Forelimb muscle (tissue), 1 donor: Measurements from ENCODE around the gene SELENOM. TPM values are rescaled to one million over a fixed set of nuclear protein-coding genes. Genes with fewer than 3 reads are reported as not detected.
"Not testable (repeated sequence)": the region's sequence is repeated elsewhere in the genome, so short reads cannot be mapped to it uniquely, and the experiment has no call there.

Experiments used
- DNase-seq: peaks from one replicate; pipeline ENCODE4 v3.0.0-alpha.2; 2013; ENCODE audit warnings: low read depth
- polyA plus RNA-seq: library from polyadenylated mRNA; unstranded; fragments of 120-200 nt; gene quantifications from one replicate; pipeline ENCODE4 v1.2.1, GENCODE V29; 2013; ENCODE audit not compliant: insufficient read length

SELENOM gene
- polyA plus RNA-seq, 1 donor, result 18.8 TPM

DNA sequence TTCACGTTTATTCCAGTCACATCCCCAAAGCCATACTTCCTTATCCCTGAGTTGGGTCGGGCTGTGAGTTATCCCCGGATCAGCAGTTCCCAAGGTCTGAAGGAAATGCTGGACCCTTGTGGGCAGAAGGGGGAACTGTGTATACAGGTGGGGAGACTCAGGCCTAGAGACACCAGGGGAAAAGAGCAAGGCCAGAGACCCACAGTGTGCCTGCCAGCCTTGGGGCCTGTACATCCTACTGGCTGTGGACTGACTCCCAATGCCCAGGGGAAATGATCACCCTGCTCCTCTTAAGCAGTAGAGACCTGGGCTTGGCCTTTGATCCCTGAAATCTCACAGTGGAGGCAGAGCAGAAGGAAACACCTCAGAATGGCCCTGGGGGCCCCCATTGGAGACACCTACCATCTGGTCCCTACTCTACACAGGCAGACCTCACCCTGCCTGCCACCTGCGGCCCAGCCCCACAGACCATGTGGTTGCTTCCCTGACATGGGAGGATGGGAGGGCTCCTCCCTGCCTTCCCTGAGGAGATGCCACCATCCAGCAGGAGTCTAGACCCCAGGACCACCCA lies 1.3 kb downstream of the SELENOM start:
- DNase-seq, result no peak

DNA sequence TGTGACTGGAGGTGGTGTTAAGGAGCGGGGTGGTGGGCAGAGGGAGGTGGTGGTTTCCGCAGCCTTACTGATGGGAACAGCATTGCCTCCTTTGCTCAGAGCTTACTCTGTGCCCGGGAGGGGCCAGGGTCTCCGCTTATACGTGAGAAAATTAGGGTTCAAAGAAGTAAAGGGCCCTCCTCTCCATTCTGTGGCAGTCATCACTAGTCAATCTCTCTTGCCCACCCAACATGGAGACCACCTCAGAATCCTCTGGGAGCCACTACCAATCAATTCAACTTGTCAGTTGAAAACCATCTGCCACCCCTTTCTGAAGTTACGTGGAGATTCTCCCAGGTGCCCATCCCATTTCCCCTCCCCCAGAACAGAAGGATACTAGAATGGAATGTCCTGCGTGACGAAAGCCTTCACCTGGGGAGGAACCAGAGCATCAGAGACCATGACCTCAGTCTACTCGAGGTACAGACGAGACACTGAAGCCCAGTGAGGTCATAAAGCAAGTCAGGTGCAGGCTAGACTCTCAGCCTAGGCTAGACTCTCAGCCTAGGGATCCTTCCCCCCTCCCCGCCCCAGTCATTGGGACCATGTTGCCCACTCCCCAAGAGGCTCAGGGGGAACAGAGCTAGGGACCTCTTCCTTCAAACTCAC lies 2.0 kb downstream of the SELENOM start:
- no peak for DNase-seq

GRCh38 chr22:31104869-31105268 lies 2.5 kb downstream of the SELENOM start:
- DNase-seq, result no peak

DNA sequence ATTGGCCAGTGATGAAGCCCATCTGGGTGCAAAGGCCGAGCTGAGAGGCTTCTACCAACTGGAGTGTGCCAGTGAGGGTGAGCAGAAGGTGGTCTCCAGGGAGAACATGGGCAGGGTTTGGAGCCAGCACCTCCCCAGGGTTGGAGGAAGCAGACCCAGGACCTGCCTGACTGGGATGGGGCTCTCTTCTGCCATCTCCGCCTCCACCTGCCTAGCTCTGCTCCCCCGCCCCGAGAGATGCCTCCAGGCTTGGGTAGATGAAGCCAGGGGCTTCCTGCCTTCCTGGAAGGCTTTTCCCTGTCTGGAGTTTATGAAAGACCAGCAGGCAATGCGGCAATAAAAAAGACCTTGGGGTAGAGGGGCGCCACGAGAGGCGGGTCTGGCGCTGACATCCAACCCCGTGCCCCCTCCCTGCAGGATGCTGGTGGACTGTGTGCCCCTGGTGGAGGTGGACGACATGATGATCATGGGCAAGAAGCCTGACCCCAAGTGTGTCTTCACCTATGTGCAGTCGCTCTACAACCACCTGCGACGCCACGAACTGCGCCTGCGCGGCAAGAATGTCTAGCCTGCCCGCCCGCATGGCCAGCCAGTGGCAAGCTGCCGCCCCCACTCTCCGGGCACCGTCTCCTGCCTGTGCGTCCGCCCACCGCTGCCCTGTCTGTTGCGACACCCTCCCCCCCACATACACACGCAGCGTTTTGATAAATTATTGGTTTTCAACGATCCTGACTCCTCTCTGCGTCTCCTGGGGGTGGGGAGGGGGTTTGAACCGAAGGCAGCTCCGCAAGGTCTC lies 3.3 kb downstream of the SELENOM start:
- DNase-seq, result no peak

DNA sequence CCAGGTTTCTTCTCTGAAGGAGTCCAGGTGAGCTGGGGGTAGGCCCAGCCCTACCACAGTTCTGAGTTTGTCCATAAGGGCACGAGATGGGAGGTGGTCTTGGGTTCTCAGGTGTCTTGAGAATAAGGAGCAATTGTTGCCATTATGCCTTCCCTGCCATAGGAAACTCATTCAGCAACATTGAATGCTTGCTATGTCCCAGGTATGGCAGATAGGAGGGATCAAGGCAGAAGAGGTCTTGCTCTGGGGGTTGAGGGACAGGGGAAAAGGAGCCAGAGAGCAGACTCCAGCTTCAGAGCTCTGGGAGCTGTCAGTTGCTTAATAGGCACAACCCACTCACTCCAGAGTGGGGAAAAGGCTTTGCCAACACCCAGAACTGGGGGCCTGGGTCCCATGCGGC lies 4.3 kb downstream of the SELENOM start:
- no peak for DNase-seq

DNA sequence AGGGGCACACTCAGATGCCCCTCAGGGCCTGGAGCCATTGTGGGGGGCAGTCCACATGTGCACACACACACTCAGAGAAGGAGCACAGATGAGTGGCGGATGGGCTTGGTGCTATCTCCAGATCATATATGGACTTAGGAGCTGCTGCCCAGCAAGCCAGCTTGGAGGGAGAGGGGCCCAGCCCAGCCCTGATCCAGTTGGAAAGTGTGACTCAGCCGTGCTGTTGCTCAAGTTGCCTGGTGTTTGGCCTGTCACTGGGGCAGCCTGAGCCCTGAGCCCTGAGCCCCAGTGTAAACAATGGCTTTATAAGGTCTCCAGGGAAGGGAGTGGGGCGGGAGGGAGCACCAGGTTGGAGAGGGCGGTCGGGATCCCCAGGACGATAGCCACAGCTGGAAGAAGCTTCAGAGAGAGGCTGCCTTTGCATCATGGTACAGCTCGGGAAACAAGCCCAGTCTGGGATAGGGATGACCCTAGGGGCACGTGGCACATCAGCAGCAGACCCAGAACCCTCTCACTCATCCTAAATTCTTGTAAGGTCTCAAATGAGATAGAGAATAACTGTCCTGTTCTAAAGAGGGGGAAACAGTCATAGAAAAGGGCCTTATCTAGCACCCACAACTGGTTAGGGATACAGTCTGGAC lies 4.8 kb downstream of the SELENOM start:
- no peak for DNase-seq

- no peak for DNase-seq
Observed at GRCh38 chr22:31100762-31101525, 6.4 kb downstream of the SELENOM start.

GRCh38 chr22:31099841-31100761 lies 7.3 kb downstream of the SELENOM start:
- no peak for DNase-seq

DNA sequence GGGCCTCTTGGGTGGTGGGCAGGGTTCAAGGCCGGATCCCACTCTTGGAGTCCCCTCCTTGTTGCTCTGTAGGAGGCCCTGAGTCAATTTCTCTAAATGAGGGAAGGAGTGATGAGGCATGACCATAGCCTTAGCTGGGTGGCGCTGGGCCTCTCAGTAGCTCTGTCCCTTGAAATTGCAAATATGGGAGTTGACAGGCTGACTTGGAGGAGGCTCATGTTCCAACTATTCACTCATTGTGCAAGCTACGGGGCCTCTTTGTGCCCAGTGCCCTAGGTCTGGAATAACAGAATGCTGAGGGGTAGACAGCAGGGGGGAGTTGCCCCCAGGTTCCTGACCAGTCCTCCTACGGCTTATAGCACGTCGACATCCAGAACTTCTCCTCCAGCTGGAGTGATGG lies 8.0 kb downstream of the SELENOM start:
- DNase-seq, result no peak

GRCh38 chr22:31098632-31099110 lies 8.7 kb downstream of the SELENOM start:
- no peak for DNase-seq

- no peak for DNase-seq
Observed at GRCh38 chr22:31097941-31098631, 9.3 kb downstream of the SELENOM start.

- not testable (repeated sequence) for DNase-seq
Observed at GRCh38 chr22:31097539-31097938, 9.8 kb downstream of the SELENOM start.

- no peak for DNase-seq
Observed at GRCh38 chr22:31096657-31097279, 10.6 kb downstream of the SELENOM start.

DNA sequence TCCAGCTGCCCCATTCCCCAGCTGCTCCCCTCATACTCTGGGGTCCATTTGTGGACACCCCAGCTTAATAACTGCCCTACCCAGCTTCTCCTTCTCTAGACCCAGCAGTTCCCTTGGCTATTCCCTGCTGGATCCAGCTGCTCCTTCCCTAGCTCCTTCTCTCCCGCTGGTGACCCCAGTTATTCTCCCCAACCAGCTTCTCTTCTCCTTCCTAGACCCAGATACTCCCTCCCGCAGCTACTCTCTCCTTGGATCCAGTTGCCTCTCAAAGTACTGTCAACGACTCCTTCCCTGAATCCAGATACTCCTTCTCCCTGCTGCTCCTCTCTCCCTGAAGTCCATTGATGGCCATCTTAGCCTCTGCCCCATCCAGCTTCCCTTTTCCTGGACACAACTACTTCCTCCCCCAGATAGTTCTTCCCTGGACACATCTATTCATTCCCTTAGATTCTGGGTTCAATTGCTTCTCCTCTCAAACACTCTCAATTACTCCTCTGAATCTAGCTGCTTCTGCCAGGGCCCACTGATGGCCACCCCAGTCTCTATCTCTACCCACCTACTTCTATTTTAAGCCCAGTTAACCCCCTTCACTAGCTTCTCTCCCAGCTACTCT lies 11.6 kb downstream of the SELENOM start:
- DNase-seq, result no peak

GRCh38 chr22:31094741-31095140 lies 12.6 kb downstream of the SELENOM start:
- DNase-seq, result no peak

- DNase-seq, result no peak
Observed at GRCh38 chr22:31094021-31094551, 13.3 kb downstream of the SELENOM start.

- DNase-seq, result no peak
Observed at GRCh38 chr22:31093086-31093850, 14.1 kb downstream of the SELENOM start.

GRCh38 chr22:31092161-31092560 lies 15.2 kb downstream of the SELENOM start:
- no peak for DNase-seq
